Hepatocyte (in vitro differentiated cells): Measurements from ENCODE around the gene MACROD2. TPM values are rescaled to one million over a fixed set of nuclear protein-coding genes. Genes with fewer than 3 reads are reported as not detected.

Experiments used
- DNase-seq: peaks from one replicate; pipeline ENCODE4 v3.0.0-alpha.2; 2016; ENCODE audit warnings: low spot score
- H2AFZ ChIP-seq: fragments of 200-600 bp; sonication (generic); 2 replicates; pipeline ENCODE4 v1.6.0; 2016; ENCODE audit warnings: antibody characterized with exemption, mild to moderate bottlenecking
- H3K27ac ChIP-seq: fragments of 200-600 bp; sonication (generic); 2 replicates; pipeline ENCODE4 v1.5.1; 2016; ENCODE audit warnings: mild to moderate bottlenecking
- H3K27me3 ChIP-seq: fragments of 200-600 bp; sonication (generic); 2 replicates; pipeline ENCODE4 v1.6.1; 2016
- H3K36me3 ChIP-seq: fragments of 200-600 bp; sonication (generic); replicated peaks from 2 replicates; pipeline ENCODE4 v1.5.1; 2016; ENCODE audit warnings: low read depth; ENCODE audit not compliant: insufficient read depth
- H3K4me1 ChIP-seq: fragments of 200-600 bp; sonication (generic); 2 replicates; pipeline ENCODE4 v1.5.1; 2016; ENCODE audit warnings: mild to moderate bottlenecking, moderate library complexity; ENCODE audit not compliant: insufficient read depth
- H3K4me2 ChIP-seq: fragments of 200-600 bp; sonication (generic); 2 replicates; pipeline ENCODE4 v1.6.0; 2016
- H3K4me3 ChIP-seq: fragments of 200-600 bp; sonication (generic); 2 replicates; pipeline ENCODE4 v1.5.1; 2016; ENCODE audit warnings: mild to moderate bottlenecking
- H3K79me2 ChIP-seq: fragments of 200-600 bp; sonication (generic); 2 replicates; pipeline ENCODE4 v1.6.0; 2017; ENCODE audit warnings: mild to moderate bottlenecking
- H3K9me2 ChIP-seq: fragments of 200-600 bp; sonication (generic); replicated peaks from 2 replicates; pipeline ENCODE4 v1.6.0; 2017; ENCODE audit warnings: mild to moderate bottlenecking; ENCODE audit not compliant: insufficient read depth
- H3K9me3 ChIP-seq: fragments of 200-600 bp; sonication (generic); 2 replicates; pipeline ENCODE4 v1.5.1; 2016; ENCODE audit warnings: low read depth, mild to moderate bottlenecking
- H4K20me1 ChIP-seq: fragments of 200-600 bp; sonication (generic); 2 replicates; pipeline ENCODE4 v1.6.0; 2016; ENCODE audit warnings: mild to moderate bottlenecking; ENCODE audit not compliant: insufficient read depth, poor library complexity, severe bottlenecking
- CTCF ChIP-seq: fragments of 200-600 bp; sonication (generic); IDR thresholded peaks from 2 replicates; pipeline ENCODE4 v1.5.1; 2016; ENCODE audit warnings: antibody characterized with exemption, mild to moderate bottlenecking; ENCODE audit not compliant: poor library complexity
- EZH2 ChIP-seq: fragments of 200-600 bp; sonication (generic); IDR thresholded peaks from 2 replicates; pipeline ENCODE4 v1.6.1; 2016; ENCODE audit warnings: antibody characterized with exemption, mild to moderate bottlenecking, borderline replicate concordance
- EZH2phosphoT487 ChIP-seq: fragments of 200-600 bp; sonication (generic); IDR thresholded peaks from one replicate; pipeline ENCODE4 v1.6.1; 2018; ENCODE audit warnings: antibody characterized with exemption, mild to moderate bottlenecking, low read depth, moderate library complexity; ENCODE audit not compliant: unreplicated experiment, severe bottlenecking
- WGBS: methylation state at CpG from one replicate; pipeline ENCODE4 v1.1.6; 2016; ENCODE audit warnings: low lambda C conversion rate; ENCODE audit errors: missing lambda C conversion rate; 5-methylcytosine and 5-hydroxymethylcytosine counted together
- polyA plus RNA-seq: library from polyadenylated mRNA; unstranded; fragments of >200 nt; fragmentation: Nextera tagmentation; extraction: Ambion mirVana; gene quantifications from 2 replicates; pipeline ENCODE4 v1.2.1, GENCODE V29; 2016
- total RNA-seq: library from RNA; depleted of rRNA; stranded (reverse); fragments of >200 nt; gene quantifications from 2 replicates; pipeline ENCODE4 v1.2.3, GENCODE V29; 2014

The MACROD2 gene
- total and polyA plus RNA-seq, 2 experiments from 2014 or later = 2.4 to 3.1 TPM

- Histone ChIP-seq H3K4me3 (no peak overlapping the region), H3K4me2 (peak overlapping the region; percentile 3)
- no peak for TF ChIP-seq EZH2
- no peak for TF ChIP-seq EZH2phosphoT487
- no peak for TF ChIP-seq CTCF
Measured at GRCh38 chr20:14984768-14985622, 989.7 kb downstream of the MACROD2 start.

GRCh38 chr20:14986026-14986655 lies 990.8 kb downstream of the MACROD2 start:
- Histone ChIP-seq H3K27me3 (no peaks in the 10 kb centered on the region), H3K4me1 (peaks cover 23% of the 10 kb centered on the region), H3K27ac (peak overlapping the region; percentile 75), H3K9me3 (no peaks in the 10 kb centered on the region), H2AFZ (peak overlapping the region; percentile 19), H3K4me3 (no peak overlapping the region), H4K20me1 (no peaks in the 10 kb centered on the region), H3K36me3 (no peaks in the 10 kb centered on the region), H3K9me2 (no peaks in the 10 kb centered on the region), H3K79me2 (no peaks in the 10 kb centered on the region), H3K4me2 (peak overlapping the region; percentile 55)
- WGBS = 36% methylated on average over 4 of the region's 4 CpGs
- TF ChIP-seq EZH2phosphoT487 = no peak
- no peak for TF ChIP-seq EZH2
- TF ChIP-seq CTCF = no peak
- DNase-seq = peak; percentile 74

More at GRCh38 chr20:14984768-14985622, 989.7 kb downstream of the MACROD2 start:
- H3K27ac ChIP-seq = peak overlapping the region; percentile 75
- H4K20me1 ChIP-seq = no peaks in the 10 kb centered on the region
- peaks cover 21% of the 10 kb centered on the region for H3K4me1 ChIP-seq
- 59% methylated on average over 4 of the region's 4 CpGs for WGBS
- H2AFZ ChIP-seq = no peak overlapping the region
- H3K36me3 ChIP-seq = no peaks in the 10 kb centered on the region
- H3K79me2 ChIP-seq = no peaks in the 10 kb centered on the region
- H3K27me3 ChIP-seq = no peaks in the 10 kb centered on the region
- no peaks in the 10 kb centered on the region for H3K9me3 ChIP-seq
- no peaks in the 10 kb centered on the region for H3K9me2 ChIP-seq
- DNase-seq = peak; percentile 21

GRCh38 chr20:14986656-14987055 lies 991.3 kb downstream of the MACROD2 start:
- Histone ChIP-seq H4K20me1 (no peaks in the 10 kb centered on the region), H3K9me3 (no peaks in the 10 kb centered on the region), H3K27me3 (no peaks in the 10 kb centered on the region), H3K36me3 (no peaks in the 10 kb centered on the region), H3K4me1 (peaks cover 28% of the 10 kb centered on the region), H3K4me3 (no peak overlapping the region), H3K79me2 (no peaks in the 10 kb centered on the region), H3K4me2 (peak overlapping the region; percentile 55), H3K9me2 (no peaks in the 10 kb centered on the region), H3K27ac (peak overlapping the region; percentile 75), H2AFZ (peak overlapping the region; percentile 19)
- TF ChIP-seq EZH2phosphoT487 (no peak), EZH2 (no peak), CTCF (no peak)
- WGBS = 65% methylated on average over 7 of the region's 7 CpGs
- DNase-seq = peak; percentile 12
